HG03521 (cell line): ENCODE measurements around the gene EVI2A.
"Not testable (repeated sequence)": the region's sequence is repeated elsewhere in the genome, so short reads cannot be mapped to it uniquely, and the experiment has no call there.

Experiments
- ATAC-seq: cut with Tn5 transposase; IDR thresholded peaks from one replicate; pipeline ENCODE4 v1.9.1; 2021; ENCODE audit warnings: mild to moderate bottlenecking, moderate library complexity; ENCODE audit not compliant: unreplicated experiment

Gene EVI2A, protein sequence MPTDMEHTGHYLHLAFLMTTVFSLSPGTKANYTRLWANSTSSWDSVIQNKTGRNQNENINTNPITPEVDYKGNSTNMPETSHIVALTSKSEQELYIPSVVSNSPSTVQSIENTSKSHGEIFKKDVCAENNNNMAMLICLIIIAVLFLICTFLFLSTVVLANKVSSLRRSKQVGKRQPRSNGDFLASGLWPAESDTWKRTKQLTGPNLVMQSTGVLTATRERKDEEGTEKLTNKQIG

DNA sequence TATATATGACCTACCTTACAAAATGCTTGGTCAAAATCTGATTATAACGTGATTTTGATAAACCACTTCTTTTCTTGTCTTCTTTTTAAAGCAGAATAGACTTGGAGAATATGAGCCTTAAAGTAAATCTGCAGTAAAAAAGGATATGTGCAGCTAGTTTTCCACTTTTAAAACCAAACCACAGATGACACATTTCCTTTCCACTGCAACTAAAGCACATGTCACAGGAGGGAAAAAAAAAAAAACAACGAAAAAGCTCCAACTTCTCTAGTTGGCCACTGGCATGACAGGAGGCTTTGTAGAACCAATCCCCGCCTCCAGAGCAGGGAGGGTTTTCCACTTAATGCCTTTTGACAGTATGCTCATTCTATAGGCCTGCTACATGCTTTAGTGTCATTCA is at the start of gene EVI2A:
EVI2A (minus strand) TSS at position 142 of the 400 bp plus-strand sequence. CDS start 2,609 bp downstream, outside the sequence.
- peak; percentile 29 for ATAC-seq

DNA sequence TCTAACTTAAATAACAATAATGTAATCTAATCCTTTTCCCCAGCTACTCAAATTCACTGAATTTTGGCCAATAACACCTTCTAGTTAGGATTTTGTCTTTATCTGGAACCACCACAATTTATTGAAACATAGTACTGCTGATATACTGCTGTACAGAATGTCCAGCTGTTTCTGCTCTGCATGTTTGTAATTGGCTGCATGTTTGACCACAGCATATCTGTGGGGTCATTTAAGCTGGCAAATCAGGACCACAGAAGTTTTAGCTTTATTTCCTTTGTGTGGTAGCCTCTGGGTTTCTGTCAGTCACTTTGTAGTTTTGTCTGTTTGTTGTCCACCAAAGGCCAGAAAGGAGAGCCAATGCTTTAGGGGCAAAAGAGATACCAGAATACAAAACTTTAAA is 47.8 kb upstream of the EVI2A start:
- ATAC-seq = no peak

DNA sequence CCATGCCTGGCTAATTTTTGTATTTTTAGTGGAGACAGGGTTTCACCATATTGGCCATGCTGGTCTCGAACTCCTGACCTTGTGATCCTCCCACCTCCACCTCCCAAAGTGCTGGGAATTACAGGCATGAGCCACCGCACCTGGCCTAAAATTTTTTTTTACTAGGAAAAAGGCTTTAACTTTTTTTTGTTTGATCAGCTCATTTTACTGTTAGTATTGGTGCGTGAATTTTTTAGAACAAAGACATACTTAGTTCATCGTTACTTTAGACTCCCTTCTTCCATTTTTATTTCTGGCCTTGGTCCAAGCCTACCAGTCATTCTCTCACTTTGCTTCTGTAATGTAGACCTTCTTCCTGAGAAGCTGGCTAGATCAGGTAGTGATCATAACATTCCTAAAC is 44.7 kb upstream of the EVI2A start:
- ATAC-seq = no peak

GRCh38 chr17:31364012-31364411 is 42.6 kb upstream of the EVI2A start:
- ATAC-seq = no peak

DNA sequence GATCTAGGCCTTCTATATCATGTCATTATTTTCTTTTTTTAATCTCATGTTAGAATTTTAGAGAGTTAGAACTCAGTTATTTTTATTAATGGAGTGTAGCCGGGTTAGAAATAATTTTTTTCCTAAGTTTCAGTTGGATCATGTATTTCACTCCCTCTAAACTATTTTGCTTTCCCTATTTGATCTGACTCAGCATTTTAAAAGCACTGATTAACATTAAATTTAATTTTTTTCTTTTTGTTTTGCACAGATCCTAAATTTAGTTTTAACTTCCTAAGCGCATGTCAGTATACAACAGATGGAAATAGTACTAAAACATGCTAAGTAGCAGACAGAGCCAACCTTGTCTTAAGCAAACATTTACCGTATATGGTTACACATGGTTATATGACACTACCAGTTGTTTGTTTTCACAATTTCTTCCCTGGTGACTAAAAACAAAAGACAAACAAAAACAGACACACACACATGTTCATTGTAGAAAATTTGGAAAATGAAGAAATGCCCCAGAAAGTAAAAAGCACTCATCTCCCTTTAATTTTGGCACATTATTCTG is 36.5 kb upstream of the EVI2A start:
- ATAC-seq = no peak

- ATAC-seq = no peak
Observed at GRCh38 chr17:31357091-31357490, 35.7 kb upstream of the EVI2A start.

- no peak for ATAC-seq
Observed at GRCh38 chr17:31355935-31356334, 34.5 kb upstream of the EVI2A start.

- no peak for ATAC-seq
Observed at GRCh38 chr17:31349454-31349853, 28.0 kb upstream of the EVI2A start.

DNA sequence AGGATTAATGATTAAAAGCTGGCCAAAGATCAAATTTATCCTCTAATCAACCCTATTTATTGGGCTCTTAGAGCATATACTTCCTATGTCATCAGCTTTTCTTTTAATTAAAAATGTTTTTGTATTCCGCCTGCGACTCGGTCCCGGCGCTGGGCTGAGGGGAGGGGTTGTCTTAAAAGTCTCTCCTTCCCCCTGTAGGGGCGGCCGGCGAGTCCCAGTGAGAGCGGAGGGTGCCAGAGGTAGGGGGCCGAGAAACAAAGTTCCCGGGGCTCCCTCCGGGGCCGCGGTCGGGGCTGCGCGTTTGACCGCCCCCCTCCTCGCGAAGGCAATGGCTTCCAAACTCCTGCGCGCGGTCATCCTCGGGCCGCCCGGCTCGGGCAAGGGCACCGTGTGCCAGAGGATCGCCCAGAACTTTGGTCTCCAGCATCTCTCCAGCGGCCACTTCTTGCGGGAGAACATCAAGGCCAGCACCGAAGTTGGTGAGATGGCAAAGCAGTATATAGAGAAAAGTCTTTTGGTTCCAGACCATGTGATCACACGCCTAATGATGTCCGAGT is 23.8 kb upstream of the EVI2A start:
- not testable (repeated sequence) for ATAC-seq

DNA sequence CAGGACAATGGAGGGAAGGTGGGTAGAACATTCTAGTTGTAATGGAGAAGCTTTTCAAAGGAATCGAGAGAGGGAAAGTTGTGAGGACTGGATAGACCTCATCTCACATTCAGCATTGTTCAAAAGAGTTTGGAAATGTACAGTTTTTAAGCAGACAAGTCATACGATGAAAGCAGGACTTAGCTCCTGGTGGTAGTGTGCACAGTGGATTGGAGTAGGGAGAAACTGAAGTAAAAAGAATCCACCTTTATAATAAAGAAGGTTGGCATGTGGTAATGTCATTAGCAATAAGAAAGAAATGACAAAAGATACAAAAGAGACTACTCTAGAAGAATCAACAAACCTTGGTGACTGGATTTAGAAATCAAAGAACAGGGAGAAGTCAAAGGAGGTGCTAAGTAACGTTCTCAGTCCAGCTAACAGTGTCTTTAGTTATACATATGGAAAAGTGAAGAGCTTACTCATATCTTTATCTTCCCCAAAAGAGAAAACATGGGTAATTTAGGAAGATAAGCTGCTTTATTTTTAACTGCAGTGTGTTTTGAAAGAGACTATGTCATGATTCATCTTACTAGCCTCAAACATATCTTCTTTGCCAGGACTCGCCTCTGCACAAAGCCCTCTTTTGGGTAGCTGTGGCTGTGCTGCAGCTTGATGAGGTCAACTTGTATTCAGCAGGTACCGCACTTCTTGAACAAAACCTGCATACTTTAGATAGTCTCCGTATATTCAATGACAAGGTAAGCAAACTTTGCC is 18.7 kb upstream of the EVI2A start:
- ATAC-seq = no peak

DNA sequence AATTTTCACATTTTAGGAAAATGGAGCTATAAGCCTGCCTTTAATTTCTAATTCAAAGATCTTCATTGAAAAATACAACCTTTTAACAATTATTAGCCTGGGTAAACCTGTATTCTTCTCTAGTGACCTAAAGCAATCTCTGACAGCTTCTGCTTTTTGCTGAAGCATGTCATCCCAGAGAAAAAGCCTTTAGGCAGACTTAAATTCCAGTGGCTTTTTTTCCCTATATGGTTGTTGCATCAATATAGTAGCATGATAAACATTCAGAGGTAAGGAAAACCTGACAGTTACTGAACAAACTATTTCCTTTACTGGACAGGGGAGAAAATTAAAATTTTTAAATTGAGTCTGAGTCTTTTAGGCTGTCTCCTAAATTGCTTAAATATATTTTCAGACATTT is 7.8 kb upstream of the EVI2A start:
- no peak for ATAC-seq

- no peak for ATAC-seq
Observed at GRCh38 chr17:31328160-31328535, 6.7 kb upstream of the EVI2A start.

GRCh38 chr17:31327534-31328159 is 6.2 kb upstream of the EVI2A start:
- ATAC-seq = no peak

DNA sequence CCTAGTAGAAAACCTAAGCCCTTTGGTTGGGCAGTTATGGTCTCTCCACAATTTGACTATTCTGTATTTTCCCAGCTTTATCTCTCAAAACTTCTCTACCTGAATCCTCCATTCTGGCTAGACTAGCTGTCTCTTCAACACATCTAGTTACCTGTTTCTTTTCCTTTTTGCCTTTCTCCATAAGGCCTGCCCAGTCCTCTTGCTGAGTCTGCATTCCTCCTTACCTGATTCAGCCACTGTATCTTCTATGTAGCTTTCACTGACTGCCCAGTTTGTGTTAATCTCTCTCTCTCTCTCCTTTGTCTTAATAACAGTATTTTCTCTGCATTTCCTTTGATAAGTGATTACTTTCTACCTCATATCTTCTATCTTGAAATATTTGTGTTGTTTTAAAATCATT is 2.1 kb upstream of the EVI2A start:
- no peak for ATAC-seq

- no peak for ATAC-seq
Observed at GRCh38 chr17:31321966-31322365, 544 bp upstream of the EVI2A start.

DNA sequence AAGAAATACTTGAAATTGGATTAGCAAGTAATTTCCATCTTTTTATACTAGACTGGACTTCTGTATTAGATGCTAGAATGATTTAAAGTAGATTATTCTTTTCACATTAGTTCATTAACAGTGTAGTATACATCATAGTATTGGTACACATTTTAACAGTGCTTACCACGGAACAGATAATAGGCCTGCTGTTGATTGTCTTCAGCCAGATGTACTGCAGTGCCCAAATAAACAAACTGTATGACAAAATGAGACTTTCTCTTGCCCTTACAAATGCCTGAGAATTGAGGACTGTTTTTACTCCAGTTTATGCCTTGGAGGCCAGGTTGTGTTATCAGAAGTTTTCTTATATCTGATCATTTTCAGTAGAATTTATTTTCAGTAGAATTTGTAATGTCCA is 631 bp downstream of the EVI2A start:
- ATAC-seq = no peak

DNA sequence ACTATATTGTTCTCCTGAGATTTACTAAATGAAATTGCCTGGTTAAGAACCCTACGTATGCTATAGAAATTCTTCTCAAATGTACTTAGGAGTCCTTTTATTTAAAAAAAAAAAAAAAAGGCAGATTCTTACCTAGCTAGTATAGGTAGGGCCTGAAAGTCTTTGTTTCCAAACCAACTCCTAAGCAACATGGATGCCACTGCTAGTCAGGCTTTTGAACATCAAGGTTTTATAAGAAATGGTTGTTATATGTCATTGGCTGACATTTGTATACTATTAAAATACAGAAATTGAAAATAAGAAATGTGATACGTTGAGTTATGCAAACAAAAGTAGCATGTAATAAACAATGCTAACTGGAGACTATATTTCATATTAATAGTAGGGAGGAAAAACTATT is 1.2 kb downstream of the EVI2A start:
- no peak for ATAC-seq

DNA sequence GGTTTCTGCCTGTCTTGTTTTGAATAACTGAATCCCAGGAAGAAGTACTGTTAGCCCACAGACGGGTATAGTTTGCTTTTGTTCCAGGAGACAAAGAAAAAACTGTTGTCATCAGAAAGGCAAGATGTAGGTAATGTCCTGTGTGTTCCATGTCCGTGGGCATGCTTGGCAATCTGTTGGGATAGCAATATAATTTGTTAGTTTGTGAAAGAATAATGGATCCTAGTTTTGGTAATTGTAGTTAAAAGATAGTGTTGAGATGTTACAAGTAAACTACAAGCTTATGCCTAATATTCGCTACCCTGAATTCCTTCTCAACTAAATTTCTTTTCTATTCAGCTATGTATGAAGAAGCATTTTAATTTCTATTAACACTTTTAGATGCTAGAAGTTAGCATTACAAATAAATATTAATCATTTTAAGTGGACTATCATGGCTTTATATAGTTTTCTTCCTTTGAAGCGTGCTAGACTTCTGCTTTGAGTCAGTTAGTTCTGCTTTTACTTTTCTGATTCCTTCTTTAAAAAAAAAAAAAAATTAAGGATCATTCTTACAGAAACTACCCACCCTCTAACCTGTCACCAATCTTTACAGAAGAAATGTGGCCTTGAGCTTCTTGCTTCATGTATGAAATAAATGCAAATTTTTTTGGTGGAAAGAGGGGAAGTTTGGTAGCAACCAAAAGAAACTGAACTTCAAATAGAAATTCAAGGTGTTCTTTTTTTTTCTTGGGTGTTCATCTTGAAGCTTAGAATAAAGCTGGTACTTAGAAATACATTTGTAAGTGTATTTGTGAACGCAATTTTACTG is 2.4 kb downstream of the EVI2A start:
- ATAC-seq = no peak

DNA sequence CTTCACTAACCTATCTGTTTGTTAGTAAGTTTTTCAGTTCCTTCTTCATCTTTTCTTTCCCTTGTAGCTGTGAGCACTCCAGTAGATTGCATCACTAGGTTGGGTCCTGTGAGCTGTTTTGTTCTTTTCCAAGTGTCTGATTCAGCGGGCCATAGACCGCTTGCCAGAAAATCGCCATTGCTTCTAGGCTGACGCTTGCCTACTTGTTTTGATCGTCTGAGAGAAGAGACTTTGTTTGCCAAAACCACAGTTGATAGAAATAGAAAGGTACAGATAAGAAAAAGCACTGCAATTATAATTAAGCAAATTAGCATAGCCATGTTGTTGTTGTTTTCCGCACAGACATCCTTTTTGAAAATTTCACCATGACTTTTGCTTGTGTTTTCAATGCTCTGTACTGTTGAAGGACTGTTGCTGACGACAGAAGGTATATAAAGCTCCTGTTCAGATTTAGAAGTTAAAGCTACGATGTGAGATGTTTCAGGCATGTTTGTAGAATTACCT is 3.1 kb downstream of the EVI2A start:
- ATAC-seq = no peak

GRCh38 chr17:31314782-31315100 is 6.7 kb downstream of the EVI2A start:
- no peak for ATAC-seq
